Neuronal stem cell (in vitro differentiated cells): ENCODE results near the gene SLC22A1.

Experiments
- DNase-seq: peaks from one replicate; pipeline ENCODE4 v3.0.0-alpha.2; 2013; ENCODE audit warnings: low spot score
- H2AFZ ChIP-seq: one replicate; pipeline ENCODE4 v1.6.1; 2013; ENCODE audit warnings: mild to moderate bottlenecking, low read length, inconsistent platforms
- H2AK5ac ChIP-seq: 2 replicates; pipeline ENCODE4 v1.6.1; 2013; ENCODE audit warnings: low read depth, mild to moderate bottlenecking, inconsistent platforms, low read length, moderate library complexity, mixed read lengths
- H2BK120ac ChIP-seq: 2 replicates; pipeline ENCODE4 v1.6.1; 2013; ENCODE audit warnings: low read depth, mild to moderate bottlenecking, inconsistent platforms, low read length, moderate library complexity, mixed read lengths
- H2BK12ac ChIP-seq: one replicate; pipeline ENCODE4 v1.6.1; 2013; ENCODE audit warnings: low read length, inconsistent platforms
- H2BK15ac ChIP-seq: 2 replicates; pipeline ENCODE4 v1.6.1; 2013; ENCODE audit warnings: mild to moderate bottlenecking, low read length, inconsistent platforms, mixed read lengths
- H2BK5ac ChIP-seq: one replicate; pipeline ENCODE4 v1.6.1; 2013; ENCODE audit warnings: inconsistent platforms, mild to moderate bottlenecking, low read length, moderate library complexity
- H3K14ac ChIP-seq: one replicate; pipeline ENCODE4 v1.6.1; 2013; ENCODE audit warnings: low read length, inconsistent platforms
- H3K18ac ChIP-seq: 2 replicates; pipeline ENCODE4 v1.6.1; 2013; ENCODE audit warnings: low read length, inconsistent platforms
- H3K23ac ChIP-seq: 2 replicates; pipeline ENCODE4 v1.6.1; 2013; ENCODE audit warnings: low read depth, mild to moderate bottlenecking, mixed read lengths, low read length, inconsistent platforms; ENCODE audit not compliant: poor library complexity
- H3K27ac ChIP-seq: replicated peaks from 3 replicates; pipeline ENCODE4 v1.5.1; 2013; ENCODE audit warnings: low read length, inconsistent platforms
- H3K27me3 ChIP-seq, 3 experiments: 2 replicates each; pipeline ENCODE4 v1.6.1; 2013; ENCODE audit warnings: low read length in 3 of 3, mild to moderate bottlenecking in 2 of 3, inconsistent platforms in 1 of 3, low read depth in 1 of 3, mixed read lengths in 1 of 3, moderate library complexity in 1 of 3; ENCODE audit not compliant: control insufficient read depth in 3 of 3, insufficient read depth in 3 of 3
- H3K36me3 ChIP-seq, 2 donors: replicated peaks in 1 of 2; 2 replicates each; pipeline ENCODE4 v1.6.1; 2013; ENCODE audit warnings: low read length in 2 of 2; ENCODE audit not compliant: control insufficient read depth in 2 of 2, insufficient read depth in 2 of 2
- H3K4ac ChIP-seq: 2 replicates; pipeline ENCODE4 v1.6.1; 2013; ENCODE audit warnings: inconsistent platforms, mild to moderate bottlenecking, low read length, moderate library complexity
- H3K4me1 ChIP-seq, 2 donors: 1 replicate in 1 of 2; 2 replicates in 1 of 2; pipeline ENCODE4 v1.6.1; 2013; ENCODE audit warnings: low read length in 2 of 2, low read depth in 1 of 2; ENCODE audit not compliant: control insufficient read depth in 2 of 2, insufficient read depth in 1 of 2
- H3K4me2 ChIP-seq: one replicate; pipeline ENCODE4 v1.6.1; 2013; ENCODE audit warnings: mild to moderate bottlenecking, low read length, inconsistent platforms; ENCODE audit not compliant: insufficient read depth, poor library complexity, severe bottlenecking
- H3K4me3 ChIP-seq, 2 donors: 2 replicates each; pipeline ENCODE4 v1.5.1; 2013; ENCODE audit warnings: low read length in 2 of 2, mild to moderate bottlenecking in 2 of 2, inconsistent platforms in 1 of 2, moderate library complexity in 1 of 2
- H3K79me1 ChIP-seq: one replicate; pipeline ENCODE4 v1.6.1; 2013; ENCODE audit warnings: low read depth, mild to moderate bottlenecking, inconsistent platforms, low read length, moderate library complexity
- H3K9ac ChIP-seq: one replicate; pipeline ENCODE4 v1.6.1; 2013; ENCODE audit warnings: mild to moderate bottlenecking, low read depth, low read length, inconsistent platforms; ENCODE audit not compliant: poor library complexity
- H3K9me3 ChIP-seq, 2 donors: replicated peaks in 1 of 2; 2 replicates each; pipeline versions ENCODE3 to v1.6.1; 2013; ENCODE audit warnings: low read length in 2 of 2, mild to moderate bottlenecking in 2 of 2, inconsistent platforms in 1 of 2, low read depth in 1 of 2, mixed read lengths in 1 of 2, moderate library complexity in 1 of 2; ENCODE audit not compliant: control insufficient read depth in 2 of 2, insufficient read depth in 1 of 2
- H4K8ac ChIP-seq: one replicate; pipeline ENCODE4 v1.6.1; 2013; ENCODE audit warnings: low read depth, mild to moderate bottlenecking, inconsistent platforms, low read length, moderate library complexity
- H4K91ac ChIP-seq: one replicate; pipeline ENCODE4 v1.6.1; 2013; ENCODE audit warnings: low read length, low read depth, mild to moderate bottlenecking, inconsistent platforms; ENCODE audit not compliant: poor library complexity
- WGBS, 2 donors: extraction: QIAGEN DNeasy Blood & Tissue Kit; methylation state at CpG; one replicate each; pipeline ENCODE4 v1.1.7; 2013; ENCODE audit warnings: missing lambda C conversion rate in 2 of 2, mixed read lengths in 1 of 2; ENCODE audit not compliant: insufficient read length in 2 of 2, insufficient replicate concordance in 1 of 2; ENCODE audit errors: extremely low coverage in 2 of 2; 5-methylcytosine and 5-hydroxymethylcytosine counted together

The SLC22A1 gene

DNA sequence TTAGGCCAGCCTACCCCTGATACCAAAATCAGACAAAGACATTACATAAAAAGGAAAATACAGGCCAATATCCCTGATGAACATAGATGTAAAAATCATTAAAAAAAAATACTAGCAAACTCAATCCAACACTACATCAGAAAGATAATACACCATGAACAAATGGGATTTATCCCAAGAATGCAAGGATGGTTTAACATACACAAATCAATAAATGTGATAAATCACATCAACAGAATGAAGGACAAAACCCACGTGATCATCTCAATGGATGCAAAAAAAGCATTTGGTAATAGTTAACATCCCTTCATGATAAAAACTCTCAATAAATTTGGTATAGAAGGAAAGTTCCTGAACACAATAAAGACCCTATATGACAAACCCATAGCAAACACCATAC, 73.2 kb downstream of the SLC22A1 start:
- Histone ChIP-seq H3K4ac (no peak overlapping the region), H3K27ac (no peak overlapping the region), H3K9me3 (peaks cover 3 to 7% of the 10 kb centered on the region in 2 donors), H2BK5ac (no peak overlapping the region), H3K4me3 (no peak overlapping the region), H2BK120ac (no peak overlapping the region), H3K9ac (no peak overlapping the region), H3K23ac (no peak overlapping the region), H3K27me3 (no peaks in the 10 kb centered on the region), H2BK15ac (no peak overlapping the region), H3K18ac (no peak overlapping the region), H4K8ac (no peak overlapping the region), H3K79me1 (peaks cover 2% of the 10 kb centered on the region), H3K14ac (no peak overlapping the region), H3K36me3 (no peaks in the 10 kb centered on the region), H3K4me2 (no peak overlapping the region), H2AFZ (no peak overlapping the region), H4K91ac (no peak overlapping the region), H2AK5ac (no peak overlapping the region), H3K4me1 (no peaks in the 10 kb centered on the region), H2BK12ac (no peak overlapping the region)
- WGBS, 2 donors, result no CpG with 5 or more reads among the region's 1 CpG
- DNase-seq, result no peak

DNA sequence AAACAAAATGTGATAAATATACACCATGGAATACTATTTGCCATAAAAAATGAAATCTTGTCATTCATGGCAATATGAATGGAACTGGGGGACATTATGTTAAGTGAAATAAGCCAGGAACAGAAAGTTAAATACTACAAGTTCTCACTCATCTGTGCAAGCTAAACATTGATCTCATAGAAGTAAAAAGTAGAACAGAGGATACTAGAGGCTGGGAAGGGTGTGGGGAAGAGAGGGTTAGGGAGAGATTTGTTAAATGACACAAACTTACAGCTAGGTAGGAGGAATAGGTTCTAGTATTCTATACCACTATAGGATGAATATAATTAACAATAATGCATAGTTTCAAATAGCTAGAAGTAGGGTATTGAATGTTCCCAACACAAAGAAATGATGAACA, 76.0 kb downstream of the SLC22A1 start:
- Histone ChIP-seq H3K36me3 (no peaks in the 10 kb centered on the region), H4K91ac (no peak overlapping the region), H3K9ac (no peak overlapping the region), H3K27me3 (no peaks in the 10 kb centered on the region), H2BK5ac (no peak overlapping the region), H2BK15ac (no peak overlapping the region), H2BK120ac (no peak overlapping the region), H3K9me3 (peaks cover 3 to 5% of the 10 kb centered on the region in 2 donors), H3K27ac (no peak overlapping the region), H3K4me2 (no peak overlapping the region), H4K8ac (no peak overlapping the region), H3K23ac (no peak overlapping the region), H3K4me3 (no peak overlapping the region), H3K14ac (no peak overlapping the region), H2AK5ac (no peak overlapping the region), H2BK12ac (no peak overlapping the region), H3K18ac (no peak overlapping the region), H3K4ac (no peak overlapping the region), H3K79me1 (no peaks in the 10 kb centered on the region), H2AFZ (no peak overlapping the region), H3K4me1 (no peaks in the 10 kb centered on the region)
- no peak for DNase-seq

DNA sequence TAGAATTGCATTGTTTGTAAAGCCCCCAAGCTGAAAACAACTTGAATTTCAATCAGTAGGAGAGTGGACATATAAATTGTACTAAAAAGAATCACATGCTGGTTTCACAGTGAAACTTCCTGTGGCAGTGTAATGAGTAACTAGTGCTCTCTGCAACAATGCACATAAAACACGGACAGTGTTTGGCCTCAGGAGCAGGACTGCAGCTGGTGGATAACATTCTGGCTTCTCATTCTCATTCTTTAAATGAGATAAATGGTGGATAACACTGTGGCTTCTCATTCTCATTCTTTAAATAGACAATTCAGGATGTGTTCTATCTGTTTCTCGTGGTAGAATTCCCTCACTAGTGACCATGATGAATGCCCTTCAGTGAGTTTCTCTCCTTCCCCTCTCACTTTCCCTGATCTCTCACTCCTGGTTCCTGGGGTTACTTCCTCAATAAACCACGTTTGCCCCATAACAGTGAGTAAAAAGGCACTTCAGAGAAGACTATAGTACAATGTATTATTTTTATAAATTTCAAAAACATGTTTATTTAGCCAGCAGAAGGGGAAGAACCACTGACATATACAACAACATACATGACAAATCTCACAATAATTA, 77.1 kb downstream of the SLC22A1 start:
- no peak overlapping the region for H2BK15ac ChIP-seq
- H3K18ac ChIP-seq, result no peak overlapping the region
- H3K4me3 ChIP-seq, result no peak overlapping the region
- H3K27ac ChIP-seq, result no peak overlapping the region
- no peak overlapping the region for H2AK5ac ChIP-seq
- no peak overlapping the region for H3K4ac ChIP-seq
- no peak overlapping the region for H4K8ac ChIP-seq
- H3K9me3 ChIP-seq, result peaks cover 3 to 5% of the 10 kb centered on the region in 2 donors
- H4K91ac ChIP-seq, result no peak overlapping the region
- no peak for DNase-seq
- H3K27me3 ChIP-seq, result no peaks in the 10 kb centered on the region
- no peak overlapping the region for H3K14ac ChIP-seq
- no peak overlapping the region for H2BK5ac ChIP-seq
- peak overlapping the region; percentile 16 for H2AFZ ChIP-seq
- H3K79me1 ChIP-seq, result no peaks in the 10 kb centered on the region
- H3K9ac ChIP-seq, result no peak overlapping the region
- no peak overlapping the region for H3K4me2 ChIP-seq
- no peaks in the 10 kb centered on the region for H3K36me3 ChIP-seq
- H3K23ac ChIP-seq, result no peak overlapping the region
- H3K4me1 ChIP-seq, result no peaks in the 10 kb centered on the region
- H2BK12ac ChIP-seq, result no peak overlapping the region
- no peak overlapping the region for H2BK120ac ChIP-seq
- no CpG with 5 or more reads among the region's 3 CpGs for WGBS, 2 donors

DNA sequence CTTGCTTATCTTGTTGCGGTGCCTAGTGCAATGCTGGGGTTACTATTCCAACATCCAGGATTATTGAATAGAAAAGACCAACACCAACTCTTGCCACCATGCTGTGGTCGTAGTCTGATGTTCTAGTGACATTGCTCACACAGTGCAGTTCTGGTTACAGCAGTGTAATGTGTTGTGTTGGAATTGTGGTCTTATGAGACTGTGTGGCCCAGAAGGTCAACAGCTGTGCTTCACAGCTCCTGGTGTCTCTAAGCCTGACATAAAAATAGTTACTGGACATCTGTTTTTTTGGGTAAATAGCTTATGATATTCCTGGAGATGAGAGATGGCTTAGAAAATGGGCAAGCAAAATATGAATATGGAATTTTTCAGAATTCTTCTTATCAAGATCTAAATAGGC, 79.4 kb downstream of the SLC22A1 start:
- Histone ChIP-seq H2BK12ac (no peak overlapping the region), H3K4me1 (no peaks in the 10 kb centered on the region), H3K9ac (no peak overlapping the region), H2BK5ac (no peak overlapping the region), H2BK15ac (no peak overlapping the region), H3K36me3 (no peaks in the 10 kb centered on the region), H2AFZ (no peak overlapping the region), H2BK120ac (no peak overlapping the region), H2AK5ac (no peak overlapping the region), H3K18ac (no peak overlapping the region), H3K4me3 (peak overlapping the region in 1 of 2 donors; percentile 12), H3K9me3 (peaks cover 0 to 5% of the 10 kb centered on the region in 2 donors), H3K27me3 (no peaks in the 10 kb centered on the region), H3K4me2 (no peak overlapping the region), H4K91ac (no peak overlapping the region), H3K14ac (peak overlapping the region; percentile 1), H3K27ac (no peak overlapping the region), H3K4ac (no peak overlapping the region), H3K23ac (no peak overlapping the region), H3K79me1 (no peaks in the 10 kb centered on the region), H4K8ac (no peak overlapping the region)
- no peak for DNase-seq
- WGBS, 2 donors, result no CpG with 5 or more reads among the region's 2 CpGs
